ENCODE data around the gene CPSF7.

- TF ChIP-seq CTCF (IDR thresholded peaks at IDR 0.05) (no peak), POLR2A (IDR thresholded peaks at IDR 0.05) (no peak)
Observed at GRCh38 chr11:61415381-61415780, 14.4 kb downstream of the CPSF7 start.

Measured in body of pancreas (tissue), 4 donors.